Glomerular visceral epithelial cell (primary cell): ENCODE results near the gene NHERF1.

Experiments
- DNase-seq: peaks from one replicate; pipeline ENCODE4 v3.0.0-alpha.2; 2016; ENCODE audit errors: extremely low spot score

NHERF1 gene

GRCh38 chr17:74768069-74768762 is 19.8 kb downstream of the NHERF1 start:
- peak; percentile 38 for DNase-seq

DNA sequence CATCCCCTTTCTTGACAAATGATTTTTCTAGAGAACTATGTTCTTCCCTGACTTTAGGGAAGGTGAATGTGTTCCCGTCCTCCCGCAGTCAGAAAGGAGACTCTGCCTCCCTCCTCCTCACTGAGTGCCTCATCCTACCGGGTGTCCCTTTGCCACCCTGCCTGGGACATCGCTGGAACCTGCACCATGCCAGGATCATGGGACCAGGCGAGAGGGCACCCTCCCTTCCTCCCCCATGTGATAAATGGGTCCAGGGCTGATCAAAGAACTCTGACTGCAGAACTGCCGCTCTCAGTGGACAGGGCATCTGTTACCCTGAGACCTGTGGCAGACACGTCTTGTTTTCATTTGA is 20.3 kb downstream of the NHERF1 start:
- no peak for DNase-seq

DNA sequence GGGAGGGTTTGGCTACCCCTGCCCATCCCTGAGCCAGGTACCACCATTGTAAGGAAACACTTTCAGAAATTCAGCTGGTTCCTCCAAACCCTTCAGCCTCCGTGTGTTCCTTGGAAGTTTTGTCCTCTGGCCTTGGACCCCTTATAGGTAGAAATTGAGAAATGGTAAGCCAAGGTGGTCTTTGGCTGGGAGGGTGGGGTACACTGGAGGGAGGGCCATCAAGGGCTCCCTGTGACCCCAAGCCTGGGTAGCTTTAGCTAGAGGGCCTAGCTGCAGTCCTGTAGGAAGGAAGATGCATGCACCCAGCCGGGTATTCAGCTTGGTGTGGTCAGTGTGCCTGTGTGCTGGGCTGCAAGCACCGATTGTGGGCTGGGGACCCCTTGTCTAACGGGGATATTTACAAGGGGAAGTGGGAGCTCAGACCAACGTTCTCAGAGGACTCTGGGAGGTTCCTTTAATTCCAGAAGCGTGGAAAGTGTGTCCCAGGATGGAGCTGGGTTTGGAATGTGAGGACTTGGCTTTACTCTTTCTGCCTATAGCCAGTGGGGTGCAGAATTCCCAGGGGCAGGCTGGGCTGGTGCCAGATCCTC is 20.9 kb downstream of the NHERF1 start:
- no peak for DNase-seq

GRCh38 chr17:74769856-74770497 is 21.5 kb downstream of the NHERF1 start:
- no peak for DNase-seq

DNA sequence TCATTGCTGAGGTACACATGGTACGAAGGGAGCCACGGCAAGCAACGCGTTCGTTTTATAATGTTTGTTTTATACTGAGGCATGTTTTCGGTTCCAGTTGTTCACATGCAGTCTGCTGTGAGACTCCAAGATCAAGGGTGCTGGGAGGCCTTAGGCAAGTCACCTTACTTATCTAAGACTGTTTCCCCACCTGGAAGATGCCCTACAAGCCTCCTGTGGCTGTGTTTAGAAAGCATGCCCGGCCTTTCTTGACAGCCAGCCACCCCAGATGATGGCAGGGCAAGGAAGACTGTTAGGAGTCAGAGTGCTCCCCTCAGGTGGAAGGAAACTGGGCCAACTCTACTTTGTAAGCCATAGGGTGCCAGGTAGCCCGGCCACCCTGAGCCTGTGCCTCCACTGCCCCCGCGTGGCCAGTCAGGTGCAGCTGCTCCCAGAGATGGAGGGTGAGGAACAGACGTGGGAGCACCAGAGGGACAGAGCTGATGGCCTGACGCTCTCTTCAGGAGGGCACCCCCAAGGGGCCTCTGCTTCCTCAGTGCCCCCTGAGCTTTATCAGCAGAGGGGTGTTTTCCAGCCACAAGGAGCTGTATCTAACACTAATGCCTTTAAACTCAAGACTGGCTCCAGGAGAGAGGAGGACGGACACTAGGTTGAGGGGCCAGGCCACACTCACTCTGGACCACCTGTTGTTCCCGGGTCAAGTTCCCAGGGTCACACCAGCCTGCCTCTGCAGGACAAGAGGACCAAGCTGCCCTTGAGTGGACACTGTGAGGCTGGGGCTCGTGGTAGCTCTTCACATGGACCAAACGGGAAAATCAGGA is 22.3 kb downstream of the NHERF1 start:
- DNase-seq, result peak; percentile 49

DNA sequence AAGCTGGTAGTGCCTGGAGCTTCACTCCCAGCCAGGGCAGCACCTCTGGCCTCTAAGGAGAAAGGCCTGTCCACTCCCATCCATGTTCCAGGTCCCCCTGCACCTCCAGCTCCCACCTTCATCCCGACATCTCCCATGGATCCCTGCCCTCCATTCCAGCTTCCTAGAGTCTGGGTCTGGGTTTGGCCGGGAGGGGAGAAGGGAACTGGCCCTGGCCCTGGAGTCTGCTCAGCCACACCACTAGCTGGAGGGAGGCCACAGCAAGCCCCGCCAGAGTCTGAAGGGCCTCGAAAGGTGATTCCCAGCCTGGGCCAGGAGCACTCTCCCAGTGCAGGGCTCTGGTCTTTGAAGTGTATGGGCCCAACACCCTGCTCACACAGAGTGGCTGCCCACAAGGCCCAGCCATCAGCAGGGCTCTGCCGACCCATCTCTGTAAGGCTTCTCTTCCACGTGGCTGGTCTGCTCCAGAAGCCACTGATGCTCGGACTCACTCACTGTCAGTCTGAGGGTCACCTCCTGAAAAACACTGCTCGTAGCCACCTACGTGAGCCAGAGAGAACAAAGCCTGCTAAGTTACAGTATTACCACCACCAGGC is 23.0 kb downstream of the NHERF1 start:
- no peak for DNase-seq

GRCh38 chr17:74772053-74772452 is 23.6 kb downstream of the NHERF1 start:
- no peak for DNase-seq

DNA sequence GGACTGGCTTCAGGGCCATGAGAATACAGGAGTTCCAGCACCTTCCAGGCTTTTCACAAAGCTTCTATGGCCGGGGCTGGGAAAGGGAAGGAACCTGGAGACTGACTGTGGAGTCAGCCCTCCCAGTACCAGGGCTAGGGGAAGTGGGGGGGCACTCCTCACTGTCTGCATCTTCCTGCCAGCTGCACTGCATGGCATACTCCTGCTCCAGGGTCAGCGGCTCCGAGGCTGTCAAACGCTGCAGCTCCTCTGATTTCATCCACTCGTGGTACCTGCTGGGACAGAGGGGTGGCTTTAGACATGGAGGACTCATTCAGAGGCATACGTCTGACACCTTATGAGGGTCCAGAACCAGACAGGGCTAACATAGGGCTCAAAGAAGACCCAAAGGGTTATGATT is 25.0 kb downstream of the NHERF1 start:
- DNase-seq, result no peak

- peak; percentile 88 for DNase-seq
These were observed 25.5 kb downstream of the NHERF1 start for GRCh38 chr17:74773871-74774286.

- no peak for DNase-seq
These were observed 27.1 kb downstream of the NHERF1 start for GRCh38 chr17:74775409-74776043.

- peak; percentile 97 for DNase-seq
These were observed 27.9 kb downstream of the NHERF1 start, which contains the start of gene NAT9 for GRCh38 chr17:74776044-74776962. Gene NAT9 (minus strand): TSS chr17:74776345. CDS start chr17:74775698, 647 bp downstream.

GRCh38 chr17:74776990-74777389 is 28.6 kb downstream of the NHERF1 start:
- no peak for DNase-seq

GRCh38 chr17:74777901-74778515 is 29.6 kb downstream of the NHERF1 start:
- no peak for DNase-seq

DNA sequence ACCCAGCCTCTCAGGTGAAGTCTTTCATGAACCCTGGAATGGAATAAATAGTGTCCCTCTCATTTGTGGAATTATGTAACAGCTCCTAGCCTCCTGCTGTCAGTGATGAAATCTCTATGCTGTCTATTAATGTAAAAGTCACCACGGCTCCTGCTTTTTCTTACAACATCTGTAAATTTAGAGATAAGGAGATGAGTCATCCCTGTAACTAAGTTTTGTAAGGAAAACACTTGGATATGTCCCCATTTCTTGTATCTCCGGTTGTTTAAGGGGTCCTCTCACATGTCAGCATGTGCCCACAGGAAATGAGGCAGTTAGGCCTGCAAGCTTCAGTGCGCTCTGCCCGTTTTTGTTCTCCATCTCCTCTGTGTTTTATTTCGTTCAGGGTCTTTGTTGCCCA is 30.5 kb downstream of the NHERF1 start:
- no peak for DNase-seq

- no peak for DNase-seq
These were observed 31.1 kb downstream of the NHERF1 start for GRCh38 chr17:74779501-74779900.

- no peak for DNase-seq
These were observed 31.5 kb downstream of the NHERF1 start for GRCh38 chr17:74779948-74780400.

DNA sequence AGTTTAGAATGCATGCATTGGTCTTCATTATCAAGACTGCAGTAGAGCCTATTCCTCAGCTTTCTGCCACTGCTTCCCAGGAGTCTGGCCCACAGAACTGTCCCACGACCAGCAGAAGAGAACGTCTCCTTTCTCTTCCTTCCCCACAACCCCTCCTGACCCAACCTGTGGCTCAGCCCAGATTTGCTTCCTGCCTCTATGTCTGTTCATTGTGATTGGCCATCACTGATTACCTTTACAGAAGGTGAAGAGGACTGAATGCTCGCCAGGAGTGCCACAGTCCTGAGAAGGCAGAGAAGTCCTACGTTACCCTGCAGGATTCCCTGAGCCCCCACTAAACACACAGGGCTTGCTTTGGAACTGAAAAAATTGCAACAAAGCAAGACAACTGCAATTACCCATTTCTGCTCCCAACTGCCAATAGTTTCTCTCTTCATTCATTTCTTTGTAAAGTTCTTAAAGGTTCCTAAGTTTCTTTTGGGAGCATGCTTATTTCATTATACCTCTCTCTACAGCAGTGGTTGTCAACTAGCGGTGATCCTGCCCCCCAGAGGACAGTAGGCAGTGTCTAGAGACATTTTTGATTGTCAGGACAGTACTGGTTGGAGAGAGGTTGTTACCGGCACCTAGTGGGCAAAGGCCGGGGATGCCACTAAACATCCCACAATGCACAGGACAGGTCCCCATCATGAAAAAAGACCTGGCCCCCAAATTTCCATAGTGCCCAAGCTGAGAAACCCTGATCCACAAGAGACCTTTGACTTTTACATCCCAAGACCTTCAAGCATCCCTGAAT is 32.2 kb downstream of the NHERF1 start:
- peak; percentile 65 for DNase-seq

GRCh38 chr17:74782571-74782970 is 34.1 kb downstream of the NHERF1 start:
- DNase-seq, result no peak
